PC-9 (cell line): Measurements from ENCODE around the gene TEX48.

Experiments
- EZH2 ChIP-seq: fragments of 200-600 bp; sonication (generic); IDR thresholded peaks from 2 replicates; pipeline ENCODE4 v1.8.0; 2017; ENCODE audit warnings: antibody characterized with exemption, low read depth
- TF ChIP-seq, protein P1 (sequence below): fragments of 200-600 bp; sonication (generic); conservative IDR thresholded peaks from 2 replicates; pipeline ENCODE4 v1.6.1; 2017; ENCODE audit warnings: mixed run types, antibody characterized with exemption, mild to moderate bottlenecking, moderate library complexity

- TF ChIP-seq, protein P1, sequence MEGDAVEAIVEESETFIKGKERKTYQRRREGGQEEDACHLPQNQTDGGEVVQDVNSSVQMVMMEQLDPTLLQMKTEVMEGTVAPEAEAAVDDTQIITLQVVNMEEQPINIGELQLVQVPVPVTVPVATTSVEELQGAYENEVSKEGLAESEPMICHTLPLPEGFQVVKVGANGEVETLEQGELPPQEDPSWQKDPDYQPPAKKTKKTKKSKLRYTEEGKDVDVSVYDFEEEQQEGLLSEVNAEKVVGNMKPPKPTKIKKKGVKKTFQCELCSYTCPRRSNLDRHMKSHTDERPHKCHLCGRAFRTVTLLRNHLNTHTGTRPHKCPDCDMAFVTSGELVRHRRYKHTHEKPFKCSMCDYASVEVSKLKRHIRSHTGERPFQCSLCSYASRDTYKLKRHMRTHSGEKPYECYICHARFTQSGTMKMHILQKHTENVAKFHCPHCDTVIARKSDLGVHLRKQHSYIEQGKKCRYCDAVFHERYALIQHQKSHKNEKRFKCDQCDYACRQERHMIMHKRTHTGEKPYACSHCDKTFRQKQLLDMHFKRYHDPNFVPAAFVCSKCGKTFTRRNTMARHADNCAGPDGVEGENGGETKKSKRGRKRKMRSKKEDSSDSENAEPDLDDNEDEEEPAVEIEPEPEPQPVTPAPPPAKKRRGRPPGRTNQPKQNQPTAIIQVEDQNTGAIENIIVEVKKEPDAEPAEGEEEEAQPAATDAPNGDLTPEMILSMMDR, result no peak
- TF ChIP-seq EZH2, result no peak
These were observed 5.1 kb downstream of the TEX48 start for GRCh38 chr9:114676901-114677300.
